Measurements from ENCODE around the gene ZBTB45.
"Not testable (repeated sequence)": the region's sequence is repeated elsewhere in the genome, so short reads cannot be mapped to it uniquely, and the experiment has no call there.

ZBTB45 gene

GRCh38 chr19:58491393-58491792 is 28.2 kb downstream of the ZBTB45 start:
- Histone ChIP-seq H3K4me3 (no peak overlapping the region), H3K27ac (no peak overlapping the region)
- no peak for DNase-seq (ENCODE audit: low spot score)
- TF ChIP-seq CTCF (IDR thresholded peaks at IDR 0.05): no peak

- H3K27ac ChIP-seq; H3K4me3 ChIP-seq; DNase-seq (ENCODE audit: low spot score): not testable (repeated sequence)
Observed at GRCh38 chr19:58484349-58484748, 35.3 kb downstream of the ZBTB45 start.

- H3K27ac ChIP-seq: peak overlapping the region in 1 of 2 donors; percentile 36
- no peak for TF ChIP-seq CTCF (IDR thresholded peaks at IDR 0.05)
- no peak for DNase-seq (ENCODE audit: low spot score)
Observed at GRCh38 chr19:58483776-58484175, 35.8 kb downstream of the ZBTB45 start.

GRCh38 chr19:58482372-58482771 is 37.2 kb downstream of the ZBTB45 start:
- no peak overlapping the region for H3K4me3 ChIP-seq
- no peak for DNase-seq (ENCODE audit: low spot score)
- no peak overlapping the region for H3K27ac ChIP-seq
- TF ChIP-seq CTCF (IDR thresholded peaks at IDR 0.05): no peak

More at GRCh38 chr19:58483776-58484175, 35.8 kb downstream of the ZBTB45 start:
- no peak overlapping the region for H3K4me3 ChIP-seq

- no peak for DNase-seq (ENCODE audit: low spot score)
- Histone ChIP-seq H3K4me3 (no peak overlapping the region), H3K27ac (no peak overlapping the region)
- no peak for TF ChIP-seq CTCF (IDR thresholded peaks at IDR 0.05)
Observed at GRCh38 chr19:58480831-58481230, 38.8 kb downstream of the ZBTB45 start.

- Histone ChIP-seq H3K27ac (no peak overlapping the region), H3K4me3 (no peak overlapping the region)
- no peak for TF ChIP-seq CTCF (IDR thresholded peaks at IDR 0.05)
- no peak for DNase-seq (ENCODE audit: low spot score)
Observed at GRCh38 chr19:58480481-58480830, 39.2 kb downstream of the ZBTB45 start.

- Histone ChIP-seq H3K4me3 (no peak overlapping the region), H3K27ac (no peak overlapping the region)
- no peak for DNase-seq (ENCODE audit: low spot score)
- no peak for TF ChIP-seq CTCF (IDR thresholded peaks at IDR 0.05)
Observed at GRCh38 chr19:58479736-58480480, 39.7 kb downstream of the ZBTB45 start.
